ENCODE data around the gene TEX2.
"Not testable (repeated sequence)": the region's sequence is repeated elsewhere in the genome, so short reads cannot be mapped to it uniquely, and the experiment has no call there.

The TEX2 gene

GRCh38 chr17:64209356-64209941, 53.6 kb downstream of the TEX2 start:
- Histone ChIP-seq H2AFZ (ENCODE audit: low read depth, low read length, severe bottlenecking) (no peak overlapping the region), H3K9ac (ENCODE audit: low read length) (no peak overlapping the region), H3K36me3 (ENCODE audit: low read length) (no peaks in the 10 kb centered on the region), H3F3A (ENCODE audit: insufficient read depth) (no peaks in the 10 kb centered on the region), H3K4me2 (ENCODE audit: low read depth, low read length, poor library complexity, severe bottlenecking) (no peak overlapping the region), H4K20me1 (ENCODE audit: low read depth, low read length) (no peaks in the 10 kb centered on the region), H3K9me3 (ENCODE audit: insufficient read depth, low read length) (no peaks in the 10 kb centered on the region), H3K27ac (ENCODE audit: low read depth, low read length) (no peak overlapping the region), H3K79me2 (ENCODE audit: insufficient read depth, low read length) (no peaks in the 10 kb centered on the region), H3K27me3 (ENCODE audit: low read length) (no peaks in the 10 kb centered on the region), H3K9me2 (replicated peaks; ENCODE audit: insufficient read depth, low read length) (no peaks in the 10 kb centered on the region), H3K4me3 (ENCODE audit: insufficient read depth, low read length, poor library complexity, severe bottlenecking) (no peak overlapping the region)
- TF ChIP-seq EZH2phosphoT487 (conservative IDR thresholded peaks at IDR 0.05; ENCODE audit: low read length) = no peak
- TF ChIP-seq CTCF (IDR thresholded peaks at IDR 0.05; ENCODE audit: insufficient read depth, low read length, poor library complexity, severe bottlenecking) = no peak

- H2AFZ ChIP-seq (ENCODE audit: low read depth, low read length, severe bottlenecking); H3K79me2 ChIP-seq (ENCODE audit: insufficient read depth, low read length); H3K36me3 ChIP-seq (ENCODE audit: low read length); H3K4me3 ChIP-seq (ENCODE audit: insufficient read depth, low read length, poor library complexity, severe bottlenecking); H3K27ac ChIP-seq (ENCODE audit: low read depth, low read length); H3K9ac ChIP-seq (ENCODE audit: low read length); H3K9me2 ChIP-seq (replicated peaks; ENCODE audit: insufficient read depth, low read length); H3F3A ChIP-seq (ENCODE audit: insufficient read depth); H3K27me3 ChIP-seq (ENCODE audit: low read length); H3K4me2 ChIP-seq (ENCODE audit: low read depth, low read length, poor library complexity, severe bottlenecking); H3K9me3 ChIP-seq (ENCODE audit: insufficient read depth, low read length); H4K20me1 ChIP-seq (ENCODE audit: low read depth, low read length): not testable (repeated sequence)
Observed at GRCh38 chr17:64208656-64209055, 54.4 kb downstream of the TEX2 start.

DNA sequence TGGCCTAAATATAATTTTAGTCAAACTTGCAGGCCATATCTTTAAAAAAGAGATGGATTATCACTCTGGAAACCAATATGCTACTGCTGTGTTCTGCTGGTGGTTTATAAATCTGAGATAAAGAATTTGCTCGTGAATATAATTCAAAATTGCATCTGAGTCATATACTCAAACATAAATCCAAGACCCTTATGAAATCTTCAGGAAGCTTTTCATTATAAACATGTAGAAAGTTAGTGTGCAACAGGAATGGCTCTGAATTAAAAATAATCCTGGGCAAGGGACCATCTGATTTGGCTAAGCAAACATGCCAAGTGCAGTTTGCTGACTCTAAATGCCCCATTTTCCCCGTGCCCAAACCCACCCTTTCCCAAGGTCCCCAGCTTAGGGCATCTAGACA, 57.3 kb downstream of the TEX2 start:
- no peaks in the 10 kb centered on the region for H3K9me3 ChIP-seq (ENCODE audit: insufficient read depth, low read length)
- no peaks in the 10 kb centered on the region for H3K9me2 ChIP-seq (replicated peaks; ENCODE audit: insufficient read depth, low read length)
- H3K36me3 ChIP-seq (ENCODE audit: low read length) = no peaks in the 10 kb centered on the region
- no peaks in the 10 kb centered on the region for H3K27me3 ChIP-seq (ENCODE audit: low read length)
- no peak overlapping the region for H2AFZ ChIP-seq (ENCODE audit: low read depth, low read length, severe bottlenecking)
- no peaks in the 10 kb centered on the region for H3K79me2 ChIP-seq (ENCODE audit: insufficient read depth, low read length)
- H4K20me1 ChIP-seq (ENCODE audit: low read depth, low read length) = no peaks in the 10 kb centered on the region
- H3K4me3 ChIP-seq (ENCODE audit: insufficient read depth, low read length, poor library complexity, severe bottlenecking) = no peak overlapping the region
- no peaks in the 10 kb centered on the region for H3F3A ChIP-seq (ENCODE audit: insufficient read depth)
- H3K4me2 ChIP-seq (ENCODE audit: low read depth, low read length, poor library complexity, severe bottlenecking) = no peak overlapping the region
- H3K27ac ChIP-seq (ENCODE audit: low read depth, low read length) = no peak overlapping the region
- TF ChIP-seq EZH2phosphoT487 (conservative IDR thresholded peaks at IDR 0.05; ENCODE audit: low read length) (no peak), CTCF (IDR thresholded peaks at IDR 0.05; ENCODE audit: insufficient read depth, low read length, poor library complexity, severe bottlenecking) (no peak)
- H3K9ac ChIP-seq (ENCODE audit: low read length) = no peak overlapping the region

GRCh38 chr17:64203630-64204029, 59.4 kb downstream of the TEX2 start:
- no peak for TF ChIP-seq CTCF (IDR thresholded peaks at IDR 0.05; ENCODE audit: insufficient read depth, low read length, poor library complexity, severe bottlenecking)
- TF ChIP-seq EZH2phosphoT487 (conservative IDR thresholded peaks at IDR 0.05; ENCODE audit: low read length) = no peak
- Histone ChIP-seq H3K79me2 (ENCODE audit: insufficient read depth, low read length) (no peaks in the 10 kb centered on the region), H3K9ac (ENCODE audit: low read length) (no peak overlapping the region), H3K9me2 (replicated peaks; ENCODE audit: insufficient read depth, low read length) (no peaks in the 10 kb centered on the region), H3K4me3 (ENCODE audit: insufficient read depth, low read length, poor library complexity, severe bottlenecking) (no peak overlapping the region), H4K20me1 (ENCODE audit: low read depth, low read length) (no peaks in the 10 kb centered on the region), H3K4me2 (ENCODE audit: low read depth, low read length, poor library complexity, severe bottlenecking) (no peak overlapping the region), H3K27me3 (ENCODE audit: low read length) (no peaks in the 10 kb centered on the region), H3F3A (ENCODE audit: insufficient read depth) (no peaks in the 10 kb centered on the region), H3K36me3 (ENCODE audit: low read length) (no peaks in the 10 kb centered on the region), H3K27ac (ENCODE audit: low read depth, low read length) (no peak overlapping the region), H2AFZ (ENCODE audit: low read depth, low read length, severe bottlenecking) (no peak overlapping the region), H3K9me3 (ENCODE audit: insufficient read depth, low read length) (no peaks in the 10 kb centered on the region)

All from SU-DHL-6 (cell line).